ENCODE measurements around the gene ARAP1. TPM values are rescaled to one million over a fixed set of nuclear protein-coding genes. Genes with fewer than 3 reads are reported as not detected.
A peak's percentile ranks its signal among the peaks of the same experiment; 100 is the strongest.

ARAP1 gene
- total and polyA plus RNA-seq, 7 donors = 31.9 to 135 (median 61.5) TPM

DNA sequence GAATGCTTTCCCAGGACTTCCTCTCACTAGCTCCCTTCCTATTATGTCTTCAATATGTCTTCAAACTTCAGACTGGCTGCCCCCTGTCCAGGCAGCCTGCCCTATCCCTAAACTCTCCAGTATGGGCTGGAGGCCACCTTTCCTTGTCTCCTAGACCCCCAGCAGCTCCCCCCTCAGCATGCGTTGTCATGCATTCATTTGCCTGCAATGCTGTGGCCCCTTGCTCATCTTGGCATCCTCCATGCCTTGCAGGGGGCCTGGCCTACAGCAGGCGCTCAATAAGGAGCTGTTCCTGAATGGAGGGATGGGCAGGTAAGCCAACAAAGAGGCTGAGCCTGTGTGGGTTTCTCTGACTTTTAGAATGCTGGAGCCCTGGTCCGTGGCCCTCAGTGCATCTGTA lies 16.4 kb upstream of the ARAP1 start:
- Histone ChIP-seq H3K4me1 (peaks cover 0 to 28% (median 26%) of the 10 kb centered on the region in 4 donors), H3K4me3 (no peak overlapping the region), H3K9me3 (no peaks in the 10 kb centered on the region), H3K27ac (no peak overlapping the region), H3K36me3 (no peaks in the 10 kb centered on the region), H3K27me3 (no peaks in the 10 kb centered on the region)
- WGBS, 2 donors = 81 to 91% methylated on average over 3 of the region's 3 CpGs
- intact Hi-C loops (cut with DNase I) = no loop called here
- no peak for TF ChIP-seq EP300 (IDR thresholded peaks at IDR 0.05)
- TF ChIP-seq POLR2AphosphoS5 (IDR thresholded peaks at IDR 0.05) = no peak
- no peak for TF ChIP-seq POLR2A (IDR thresholded peaks at IDR 0.05)
- TF ChIP-seq, protein P1, sequence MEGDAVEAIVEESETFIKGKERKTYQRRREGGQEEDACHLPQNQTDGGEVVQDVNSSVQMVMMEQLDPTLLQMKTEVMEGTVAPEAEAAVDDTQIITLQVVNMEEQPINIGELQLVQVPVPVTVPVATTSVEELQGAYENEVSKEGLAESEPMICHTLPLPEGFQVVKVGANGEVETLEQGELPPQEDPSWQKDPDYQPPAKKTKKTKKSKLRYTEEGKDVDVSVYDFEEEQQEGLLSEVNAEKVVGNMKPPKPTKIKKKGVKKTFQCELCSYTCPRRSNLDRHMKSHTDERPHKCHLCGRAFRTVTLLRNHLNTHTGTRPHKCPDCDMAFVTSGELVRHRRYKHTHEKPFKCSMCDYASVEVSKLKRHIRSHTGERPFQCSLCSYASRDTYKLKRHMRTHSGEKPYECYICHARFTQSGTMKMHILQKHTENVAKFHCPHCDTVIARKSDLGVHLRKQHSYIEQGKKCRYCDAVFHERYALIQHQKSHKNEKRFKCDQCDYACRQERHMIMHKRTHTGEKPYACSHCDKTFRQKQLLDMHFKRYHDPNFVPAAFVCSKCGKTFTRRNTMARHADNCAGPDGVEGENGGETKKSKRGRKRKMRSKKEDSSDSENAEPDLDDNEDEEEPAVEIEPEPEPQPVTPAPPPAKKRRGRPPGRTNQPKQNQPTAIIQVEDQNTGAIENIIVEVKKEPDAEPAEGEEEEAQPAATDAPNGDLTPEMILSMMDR (IDR thresholded peaks at IDR 0.05) = no peak
- no peak for DNase-seq

- 69 to 92% methylated on average over 4 of the region's 4 CpGs for WGBS, 2 donors
- TF ChIP-seq EP300 (IDR thresholded peaks at IDR 0.05) (no peak), POLR2AphosphoS5 (IDR thresholded peaks at IDR 0.05) (no peak), POLR2A (IDR thresholded peaks at IDR 0.05) (no peak)
- TF ChIP-seq, protein P1 (IDR thresholded peaks at IDR 0.05) = no peak
Measured at GRCh38 chr11:72767203-72768062, 15.2 kb upstream of the ARAP1 start.

DNA sequence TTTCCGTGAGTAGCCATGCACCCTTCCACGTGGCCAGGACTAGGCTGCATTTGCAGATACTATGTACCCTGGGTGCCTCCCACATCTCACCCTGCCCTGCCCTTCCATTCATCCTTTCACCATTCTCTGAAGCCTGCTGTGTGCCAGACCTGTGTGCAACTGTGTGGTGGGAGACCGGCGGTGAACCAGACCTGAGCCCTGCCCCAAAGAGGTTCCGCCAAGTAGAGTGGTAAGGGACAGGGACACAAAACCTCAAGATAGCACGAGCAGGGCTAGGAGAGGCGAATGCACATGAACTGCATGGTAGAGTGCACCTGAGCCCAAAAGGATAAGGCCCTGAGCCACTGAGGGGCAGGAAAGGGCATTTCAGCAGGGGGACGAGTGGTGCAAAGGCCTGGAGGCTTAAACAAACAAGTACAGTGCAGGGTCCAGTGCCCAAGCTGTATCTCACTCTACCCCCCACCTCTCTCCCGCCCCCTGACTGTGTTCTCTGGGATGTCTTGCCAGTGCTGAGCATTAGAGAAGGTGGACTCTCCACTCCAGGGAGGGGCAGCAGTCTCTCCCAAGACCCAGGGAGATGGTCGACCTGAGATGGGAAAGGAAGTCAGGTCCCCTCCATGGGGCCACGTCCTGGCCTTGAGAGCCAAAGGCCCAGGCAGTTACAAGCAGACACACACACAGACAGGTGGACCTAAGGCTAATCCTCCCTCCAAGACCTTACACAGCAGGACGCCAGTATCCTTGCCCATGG lies 14.1 kb upstream of the ARAP1 start:
- intact Hi-C loops (cut with DNase I) = no loop called here
- no peaks in the 10 kb centered on the region for H3K9me3 ChIP-seq
- WGBS, 2 donors = 51 to 81% methylated on average over 12 of the region's 12 CpGs
- no peak for DNase-seq
- H3K27ac ChIP-seq = no peak overlapping the region
- peaks cover 0 to 5% (median 4%) of the 10 kb centered on the region in 4 donors for H3K4me1 ChIP-seq
- TF ChIP-seq, protein P1 (IDR thresholded peaks at IDR 0.05) = no peak
- TF ChIP-seq EP300 (IDR thresholded peaks at IDR 0.05) (no peak), POLR2AphosphoS5 (IDR thresholded peaks at IDR 0.05) (no peak), POLR2A (IDR thresholded peaks at IDR 0.05) (no peak)
- H3K4me3 ChIP-seq = no peak overlapping the region
- H3K36me3 ChIP-seq = no peaks in the 10 kb centered on the region
- H3K27me3 ChIP-seq = no peaks in the 10 kb centered on the region

More at GRCh38 chr11:72767203-72768062, 15.2 kb upstream of the ARAP1 start:
- intact Hi-C loops (cut with DNase I) = no loop called here
- Histone ChIP-seq H3K36me3 (no peaks in the 10 kb centered on the region), H3K4me3 (no peak overlapping the region), H3K27ac (no peak overlapping the region), H3K9me3 (no peaks in the 10 kb centered on the region), H3K27me3 (no peaks in the 10 kb centered on the region), H3K4me1 (peaks cover 0 to 16% (median 15%) of the 10 kb centered on the region in 4 donors)
- no peak for DNase-seq

DNA sequence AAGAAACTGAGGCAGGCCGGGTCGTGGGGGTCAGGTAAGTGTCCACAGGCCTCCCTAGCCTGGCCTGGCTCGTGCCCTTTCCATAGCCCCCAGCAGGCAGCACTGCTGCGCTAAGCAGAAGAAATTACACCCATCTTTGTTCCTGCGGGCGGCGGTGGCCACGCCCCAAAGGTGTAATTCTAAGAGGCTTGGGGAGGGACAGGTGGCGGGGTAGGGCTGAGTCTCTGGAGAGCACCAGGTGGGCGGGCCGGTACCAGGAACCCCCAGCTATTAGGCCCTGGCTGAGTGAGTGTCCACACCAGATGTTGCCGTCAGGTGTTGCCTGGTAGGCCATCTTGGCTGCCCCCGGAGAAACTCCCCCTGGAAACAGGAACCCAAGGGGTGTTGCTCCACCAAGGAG lies 12.3 kb upstream of the ARAP1 start:
- no peak overlapping the region for H3K27ac ChIP-seq
- 16 to 73% methylated on average over 13 of the region's 13 CpGs for WGBS, 2 donors
- TF ChIP-seq, protein P1 (IDR thresholded peaks at IDR 0.05) = peak in 1 of 4 experiments; percentile 16
- no peak for TF ChIP-seq POLR2AphosphoS5 (IDR thresholded peaks at IDR 0.05)
- no peak for TF ChIP-seq POLR2A (IDR thresholded peaks at IDR 0.05)
- H3K27me3 ChIP-seq = no peaks in the 10 kb centered on the region
- no peaks in the 10 kb centered on the region for H3K4me1 ChIP-seq
- H3K9me3 ChIP-seq = no peaks in the 10 kb centered on the region
- DNase-seq = no peak
- intact Hi-C loops (cut with DNase I) = no loop called here
- no peaks in the 10 kb centered on the region for H3K36me3 ChIP-seq
- H3K4me3 ChIP-seq = no peak overlapping the region

All from sigmoid colon (tissue), 7 donors.